HEK293 (cell line): ENCODE data around the gene COL15A1.

Experiments
- GLIS2 ChIP-seq: fragments of 450-650 bp; formaldehyde crosslinking; IDR thresholded peaks from 2 replicates; pipeline ENCODE4 v1.5.1; 2016; ENCODE audit warnings: missing biosample characterization, missing genetic modification characterization
- KLF16 ChIP-seq: fragments of 450-650 bp; formaldehyde crosslinking; IDR thresholded peaks from 2 replicates; pipeline ENCODE4 v1.5.1; 2017; ENCODE audit warnings: missing biosample characterization, missing genetic modification characterization
- MEIS1 ChIP-seq: sonication (generic); formaldehyde crosslinking; IDR thresholded peaks from 2 replicates; pipeline ENCODE4 v1.8.1; 2022; ENCODE audit warnings: missing genetic modification reagents, mild to moderate bottlenecking, borderline replicate concordance
- SP3 ChIP-seq: fragments of 450-650 bp; formaldehyde crosslinking; IDR thresholded peaks from 2 replicates; pipeline ENCODE4 v1.5.1; 2016; ENCODE audit warnings: missing biosample characterization, missing genetic modification characterization
- YY1 ChIP-seq: fragments of 450-650 bp; formaldehyde crosslinking; IDR thresholded peaks from 2 replicates; pipeline ENCODE4 v1.5.1; 2018; ENCODE audit warnings: missing biosample characterization, missing genetic modification characterization
- ZNF670 ChIP-seq: fragments of 450-650 bp; formaldehyde crosslinking; IDR thresholded peaks from 2 replicates; pipeline ENCODE4 v1.5.1; 2016; ENCODE audit warnings: missing biosample characterization, missing genetic modification characterization, low read depth
- TF ChIP-seq, protein P1 (sequence below): fragments of 450-650 bp; formaldehyde crosslinking; conservative IDR thresholded peaks from 2 replicates; pipeline ENCODE4 v1.5.1; 2016; ENCODE audit warnings: low read depth, missing biosample characterization, missing genetic modification characterization
- TF ChIP-seq, protein P2 (sequence below): fragments of 450-650 bp; formaldehyde crosslinking; IDR thresholded peaks from 2 replicates; pipeline ENCODE4 v1.5.1; 2016; ENCODE audit warnings: missing biosample characterization, missing genetic modification characterization
- TF ChIP-seq, protein P3 (sequence below): fragments of 450-650 bp; formaldehyde crosslinking; IDR thresholded peaks from 2 replicates; pipeline ENCODE4 v1.5.1; 2016; ENCODE audit warnings: missing biosample characterization, missing genetic modification characterization
- TF ChIP-seq, protein P4 (sequence below): fragments of 450-650 bp; formaldehyde crosslinking; IDR thresholded peaks from 2 replicates; pipeline ENCODE4 v1.5.1; 2016; ENCODE audit warnings: missing biosample characterization, missing genetic modification characterization
- TF ChIP-seq, protein P5 (sequence below): fragments of 450-650 bp; formaldehyde crosslinking; IDR thresholded peaks from 2 replicates; pipeline ENCODE4 v1.5.1; 2016; ENCODE audit warnings: missing biosample characterization, missing genetic modification characterization

DNA sequence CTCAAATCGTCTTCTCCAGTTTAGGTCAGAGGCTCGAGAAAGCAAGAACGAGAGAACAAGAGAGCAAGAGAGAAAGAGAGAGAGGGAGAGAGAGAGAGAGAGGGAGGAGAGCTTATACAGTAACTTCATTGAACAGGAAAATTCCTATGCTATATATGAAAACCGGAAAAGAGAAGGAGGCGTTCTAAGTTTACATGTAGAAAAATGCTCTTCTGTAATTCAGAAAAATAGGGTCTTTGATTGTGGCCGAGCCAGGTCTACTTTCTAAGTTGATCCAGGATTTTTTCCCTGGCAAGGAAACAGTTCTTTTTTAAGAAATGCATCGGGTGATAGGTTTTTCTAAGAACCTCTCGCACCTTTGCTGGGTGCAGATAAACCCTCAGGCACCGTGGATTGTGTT, 29.5 kb downstream of the COL15A1 start:
- TF ChIP-seq ZNF670 = no peak
- TF ChIP-seq GLIS2 (tag by site-specific recombination) = no peak
- TF ChIP-seq YY1 (tag by site-specific recombination) = no peak
- TF ChIP-seq, protein P1, sequence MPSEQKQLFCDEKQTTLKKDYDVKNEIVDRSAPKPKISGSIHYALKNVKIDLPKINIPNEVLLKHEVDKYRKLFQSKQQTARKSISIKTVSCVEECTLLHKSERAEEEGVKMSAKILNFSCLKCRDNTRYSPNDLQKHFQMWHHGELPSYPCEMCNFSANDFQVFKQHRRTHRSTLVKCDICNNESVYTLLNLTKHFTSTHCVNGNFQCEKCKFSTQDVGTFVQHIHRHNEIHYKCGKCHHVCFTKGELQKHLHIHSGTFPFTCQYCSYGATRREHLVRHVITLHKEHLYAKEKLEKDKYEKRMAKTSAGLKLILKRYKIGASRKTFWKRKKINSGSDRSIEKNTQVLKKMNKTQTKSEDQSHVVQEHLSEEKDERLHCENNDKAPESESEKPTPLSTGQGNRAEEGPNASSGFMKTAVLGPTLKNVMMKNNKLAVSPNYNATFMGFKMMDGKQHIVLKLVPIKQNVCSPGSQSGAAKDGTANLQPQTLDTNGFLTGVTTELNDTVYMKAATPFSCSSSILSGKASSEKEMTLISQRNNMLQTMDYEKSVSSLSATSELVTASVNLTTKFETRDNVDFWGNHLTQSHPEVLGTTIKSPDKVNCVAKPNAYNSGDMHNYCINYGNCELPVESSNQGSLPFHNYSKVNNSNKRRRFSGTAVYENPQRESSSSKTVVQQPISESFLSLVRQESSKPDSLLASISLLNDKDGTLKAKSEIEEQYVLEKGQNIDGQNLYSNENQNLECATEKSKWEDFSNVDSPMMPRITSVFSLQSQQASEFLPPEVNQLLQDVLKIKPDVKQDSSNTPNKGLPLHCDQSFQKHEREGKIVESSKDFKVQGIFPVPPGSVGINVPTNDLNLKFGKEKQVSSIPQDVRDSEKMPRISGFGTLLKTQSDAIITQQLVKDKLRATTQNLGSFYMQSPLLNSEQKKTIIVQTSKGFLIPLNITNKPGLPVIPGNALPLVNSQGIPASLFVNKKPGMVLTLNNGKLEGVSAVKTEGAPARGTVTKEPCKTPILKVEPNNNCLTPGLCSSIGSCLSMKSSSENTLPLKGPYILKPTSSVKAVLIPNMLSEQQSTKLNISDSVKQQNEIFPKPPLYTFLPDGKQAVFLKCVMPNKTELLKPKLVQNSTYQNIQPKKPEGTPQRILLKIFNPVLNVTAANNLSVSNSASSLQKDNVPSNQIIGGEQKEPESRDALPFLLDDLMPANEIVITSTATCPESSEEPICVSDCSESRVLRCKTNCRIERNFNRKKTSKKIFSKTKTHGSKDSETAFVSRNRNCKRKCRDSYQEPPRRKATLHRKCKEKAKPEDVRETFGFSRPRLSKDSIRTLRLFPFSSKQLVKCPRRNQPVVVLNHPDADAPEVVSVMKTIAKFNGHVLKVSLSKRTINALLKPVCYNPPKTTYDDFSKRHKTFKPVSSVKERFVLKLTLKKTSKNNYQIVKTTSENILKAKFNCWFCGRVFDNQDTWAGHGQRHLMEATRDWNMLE (tag by site-specific recombination) = no peak
- TF ChIP-seq, protein P2, sequence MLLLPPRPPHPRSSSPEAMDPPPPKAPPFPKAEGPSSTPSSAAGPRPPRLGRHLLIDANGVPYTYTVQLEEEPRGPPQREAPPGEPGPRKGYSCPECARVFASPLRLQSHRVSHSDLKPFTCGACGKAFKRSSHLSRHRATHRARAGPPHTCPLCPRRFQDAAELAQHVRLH = no peak
- no peak for TF ChIP-seq SP3 (tag by site-specific recombination)
- TF ChIP-seq, protein P3, sequence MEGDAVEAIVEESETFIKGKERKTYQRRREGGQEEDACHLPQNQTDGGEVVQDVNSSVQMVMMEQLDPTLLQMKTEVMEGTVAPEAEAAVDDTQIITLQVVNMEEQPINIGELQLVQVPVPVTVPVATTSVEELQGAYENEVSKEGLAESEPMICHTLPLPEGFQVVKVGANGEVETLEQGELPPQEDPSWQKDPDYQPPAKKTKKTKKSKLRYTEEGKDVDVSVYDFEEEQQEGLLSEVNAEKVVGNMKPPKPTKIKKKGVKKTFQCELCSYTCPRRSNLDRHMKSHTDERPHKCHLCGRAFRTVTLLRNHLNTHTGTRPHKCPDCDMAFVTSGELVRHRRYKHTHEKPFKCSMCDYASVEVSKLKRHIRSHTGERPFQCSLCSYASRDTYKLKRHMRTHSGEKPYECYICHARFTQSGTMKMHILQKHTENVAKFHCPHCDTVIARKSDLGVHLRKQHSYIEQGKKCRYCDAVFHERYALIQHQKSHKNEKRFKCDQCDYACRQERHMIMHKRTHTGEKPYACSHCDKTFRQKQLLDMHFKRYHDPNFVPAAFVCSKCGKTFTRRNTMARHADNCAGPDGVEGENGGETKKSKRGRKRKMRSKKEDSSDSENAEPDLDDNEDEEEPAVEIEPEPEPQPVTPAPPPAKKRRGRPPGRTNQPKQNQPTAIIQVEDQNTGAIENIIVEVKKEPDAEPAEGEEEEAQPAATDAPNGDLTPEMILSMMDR (tag by site-specific recombination) = no peak
- TF ChIP-seq, protein P4, sequence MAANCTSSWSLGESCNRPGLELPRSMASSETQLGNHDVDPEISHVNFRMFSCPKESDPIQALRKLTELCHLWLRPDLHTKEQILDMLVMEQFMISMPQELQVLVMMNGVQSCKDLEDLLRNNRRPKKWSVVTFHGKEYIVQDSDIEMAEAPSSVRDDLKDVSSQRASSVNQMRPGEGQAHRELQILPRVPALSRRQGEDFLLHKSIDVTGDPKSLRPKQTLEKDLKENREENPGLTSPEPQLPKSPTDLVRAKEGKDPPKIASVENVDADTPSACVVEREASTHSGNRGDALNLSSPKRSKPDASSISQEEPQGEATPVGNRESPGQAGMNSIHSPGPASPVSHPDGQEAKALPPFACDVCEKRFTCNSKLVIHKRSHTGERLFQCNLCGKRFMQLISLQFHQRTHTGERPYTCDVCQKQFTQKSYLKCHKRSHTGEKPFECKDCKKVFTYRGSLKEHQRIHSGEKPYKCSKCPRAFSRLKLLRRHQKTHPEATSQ (tag by site-specific recombination) = no peak
- TF ChIP-seq KLF16 (tag by site-specific recombination) = no peak
- no peak for TF ChIP-seq MEIS1 (CRISPR knock-in tag)
- TF ChIP-seq, protein P5, sequence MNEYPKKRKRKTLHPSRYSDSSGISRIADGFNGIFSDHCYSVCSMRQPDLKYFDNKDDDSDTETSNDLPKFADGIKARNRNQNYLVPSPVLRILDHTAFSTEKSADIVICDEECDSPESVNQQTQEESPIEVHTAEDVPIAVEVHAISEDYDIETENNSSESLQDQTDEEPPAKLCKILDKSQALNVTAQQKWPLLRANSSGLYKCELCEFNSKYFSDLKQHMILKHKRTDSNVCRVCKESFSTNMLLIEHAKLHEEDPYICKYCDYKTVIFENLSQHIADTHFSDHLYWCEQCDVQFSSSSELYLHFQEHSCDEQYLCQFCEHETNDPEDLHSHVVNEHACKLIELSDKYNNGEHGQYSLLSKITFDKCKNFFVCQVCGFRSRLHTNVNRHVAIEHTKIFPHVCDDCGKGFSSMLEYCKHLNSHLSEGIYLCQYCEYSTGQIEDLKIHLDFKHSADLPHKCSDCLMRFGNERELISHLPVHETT (tag by site-specific recombination) = no peak
